Kidney epithelial cell (primary cell): ENCODE results near the gene RLF. TPM values are rescaled to one million over a fixed set of nuclear protein-coding genes. Genes with fewer than 3 reads are reported as not detected.
"Not testable (repeated sequence)": the region's sequence is repeated elsewhere in the genome, so short reads cannot be mapped to it uniquely, and the experiment has no call there.

Experiments used
- DNase-seq: peaks from one replicate; pipeline ENCODE4 v3.0.0-alpha.2; 2010; ENCODE audit warnings: low read depth
- H3K27me3 ChIP-seq: 2 replicates; pipeline ENCODE4 v1.6.0; 2011; ENCODE audit warnings: low read length; ENCODE audit not compliant: control insufficient read depth, insufficient read depth
- H3K36me3 ChIP-seq: 2 replicates; pipeline ENCODE4 v1.5.1; 2011; ENCODE audit warnings: low read length; ENCODE audit not compliant: control insufficient read depth, insufficient read depth
- H3K4me3 ChIP-seq: 2 replicates; pipeline ENCODE4 v1.5.1; 2011; ENCODE audit warnings: low read depth, mild to moderate bottlenecking, control low read depth, low read length
- total RNA-seq: library from RNA; depleted of rRNA; stranded (reverse); fragments of >200 nt; gene quantifications from 2 replicates; pipeline ENCODE4 v1.2.3, GENCODE V29; 2015
- TF ChIP-seq, protein P1 (sequence below): IDR thresholded peaks from 2 replicates; pipeline ENCODE4 v1.5.1; 2011; ENCODE audit warnings: mild to moderate bottlenecking, moderate library complexity, low read length, control low read depth, inconsistent platforms; ENCODE audit not compliant: insufficient read depth, poor library complexity, severe bottlenecking

Gene RLF
- total RNA-seq, 1 donor from 2014 or later, result 14.0 TPM

DNA sequence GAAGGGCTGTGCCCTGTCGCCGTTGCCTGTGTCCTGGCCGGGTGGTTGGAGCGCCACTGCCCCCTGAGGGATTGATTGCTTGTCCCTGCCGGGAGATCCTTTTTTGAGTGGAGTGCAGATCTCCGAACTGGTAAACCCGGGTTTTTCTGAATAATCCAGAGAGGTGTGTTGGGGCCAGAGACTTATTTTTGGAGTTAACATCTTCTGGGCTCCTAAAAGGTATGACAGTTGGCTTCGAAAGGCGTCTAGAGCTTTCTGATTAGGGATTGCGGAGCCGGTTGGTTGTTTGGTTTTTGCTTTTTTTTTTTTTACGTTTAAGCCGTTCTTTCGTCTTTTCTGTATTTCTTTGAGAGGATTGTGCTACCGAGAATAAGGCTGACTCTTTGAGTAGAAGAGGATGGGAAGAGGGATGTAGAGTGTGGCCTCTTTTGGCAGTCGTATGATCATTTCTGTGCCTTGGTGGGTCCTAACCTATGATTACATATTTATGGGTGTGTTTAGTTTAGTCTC, 756 bp downstream of the RLF start:
- H3K4me3 ChIP-seq, result peak overlapping the region; percentile 77
- DNase-seq, result no peak
- H3K36me3 ChIP-seq, result no peaks in the 10 kb centered on the region
- TF ChIP-seq, protein P1, sequence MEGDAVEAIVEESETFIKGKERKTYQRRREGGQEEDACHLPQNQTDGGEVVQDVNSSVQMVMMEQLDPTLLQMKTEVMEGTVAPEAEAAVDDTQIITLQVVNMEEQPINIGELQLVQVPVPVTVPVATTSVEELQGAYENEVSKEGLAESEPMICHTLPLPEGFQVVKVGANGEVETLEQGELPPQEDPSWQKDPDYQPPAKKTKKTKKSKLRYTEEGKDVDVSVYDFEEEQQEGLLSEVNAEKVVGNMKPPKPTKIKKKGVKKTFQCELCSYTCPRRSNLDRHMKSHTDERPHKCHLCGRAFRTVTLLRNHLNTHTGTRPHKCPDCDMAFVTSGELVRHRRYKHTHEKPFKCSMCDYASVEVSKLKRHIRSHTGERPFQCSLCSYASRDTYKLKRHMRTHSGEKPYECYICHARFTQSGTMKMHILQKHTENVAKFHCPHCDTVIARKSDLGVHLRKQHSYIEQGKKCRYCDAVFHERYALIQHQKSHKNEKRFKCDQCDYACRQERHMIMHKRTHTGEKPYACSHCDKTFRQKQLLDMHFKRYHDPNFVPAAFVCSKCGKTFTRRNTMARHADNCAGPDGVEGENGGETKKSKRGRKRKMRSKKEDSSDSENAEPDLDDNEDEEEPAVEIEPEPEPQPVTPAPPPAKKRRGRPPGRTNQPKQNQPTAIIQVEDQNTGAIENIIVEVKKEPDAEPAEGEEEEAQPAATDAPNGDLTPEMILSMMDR, result peak; percentile 6
- no peaks in the 10 kb centered on the region for H3K27me3 ChIP-seq

DNA sequence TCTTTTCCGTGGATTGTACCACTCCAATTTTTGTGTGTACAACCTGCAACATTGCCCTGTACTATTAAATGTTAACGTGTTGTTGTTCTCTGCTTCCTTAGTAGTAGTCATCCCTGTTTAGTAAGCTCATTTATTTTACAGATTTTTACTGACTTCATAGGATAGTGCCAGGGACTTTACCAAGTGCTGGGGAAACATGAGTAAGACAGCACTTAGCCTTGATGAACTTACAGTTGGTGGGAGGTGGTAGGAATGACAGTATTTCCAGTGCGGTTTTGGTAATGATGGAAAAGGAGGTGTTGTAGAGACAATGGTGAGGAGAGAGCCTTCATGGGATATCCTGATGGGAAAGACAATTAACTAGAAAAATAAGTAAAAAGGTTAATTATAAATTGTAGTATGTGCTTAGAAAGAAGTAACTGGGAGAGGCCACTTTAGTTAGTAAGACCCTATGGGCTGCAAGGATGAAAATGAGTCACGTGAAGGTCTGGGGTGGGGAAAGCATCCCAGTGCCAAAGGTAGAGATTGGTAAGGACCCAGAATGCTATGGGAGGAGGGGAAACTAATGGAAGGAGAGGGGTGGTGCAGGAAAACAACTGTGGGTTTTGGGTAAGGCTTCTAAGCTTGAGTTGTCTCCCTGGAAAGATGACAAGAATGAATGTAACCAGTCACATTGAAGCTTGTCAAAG, 1.7 kb downstream of the RLF start:
- DNase-seq, result no peak
- TF ChIP-seq, protein P1, result no peak

DNA sequence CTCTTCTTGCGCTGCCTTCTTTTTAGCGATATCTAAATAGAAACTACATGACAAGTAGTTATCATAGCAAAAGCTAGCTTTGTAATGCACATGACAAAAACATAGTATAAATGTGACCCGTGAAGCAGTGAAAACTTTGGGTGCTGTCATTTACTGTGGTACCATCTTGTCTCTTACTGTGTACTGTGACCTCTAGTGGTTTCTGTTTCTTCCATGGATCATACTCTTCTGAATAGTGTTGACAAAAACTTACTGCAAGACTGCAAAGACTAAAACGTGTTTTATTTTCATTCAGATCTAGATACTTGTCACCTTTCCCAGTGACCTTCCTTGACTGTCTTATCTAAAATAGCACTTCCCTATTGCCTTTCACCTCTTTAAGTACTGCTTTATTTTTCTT, 6.1 kb downstream of the RLF start:
- no peak overlapping the region for H3K4me3 ChIP-seq
- TF ChIP-seq, protein P1, result no peak
- H3K27me3 ChIP-seq, result no peaks in the 10 kb centered on the region
- no peaks in the 10 kb centered on the region for H3K36me3 ChIP-seq
- no peak for DNase-seq

More for the DNA sequence above, 1.7 kb downstream of the RLF start:
- no peaks in the 10 kb centered on the region for H3K36me3 ChIP-seq
- H3K27me3 ChIP-seq, result no peaks in the 10 kb centered on the region
- peak overlapping the region; percentile 77 for H3K4me3 ChIP-seq

DNA sequence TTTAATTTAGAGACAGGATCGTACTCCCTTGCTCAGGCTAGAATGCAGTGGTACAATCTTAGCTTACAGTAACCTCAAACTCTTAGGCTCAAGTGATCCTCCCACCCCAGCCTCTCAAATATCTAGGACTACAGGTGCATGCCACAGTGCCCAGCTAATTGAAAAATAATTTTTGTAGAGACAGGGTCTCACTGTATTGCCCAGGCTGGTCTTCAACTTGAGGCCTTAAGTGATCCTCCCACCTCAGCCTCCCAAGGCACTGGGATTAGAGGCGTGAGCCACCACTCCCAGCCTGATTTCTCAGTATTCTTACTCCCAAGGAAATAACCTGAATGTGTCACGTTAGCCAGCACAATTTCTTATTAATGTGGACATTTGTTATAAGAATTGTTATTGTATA, 9.8 kb downstream of the RLF start:
- TF ChIP-seq, protein P1, result no peak
- no peak for DNase-seq
- Histone ChIP-seq H3K4me3 (no peak overlapping the region), H3K27me3 (no peaks in the 10 kb centered on the region), H3K36me3 (no peaks in the 10 kb centered on the region)

DNA sequence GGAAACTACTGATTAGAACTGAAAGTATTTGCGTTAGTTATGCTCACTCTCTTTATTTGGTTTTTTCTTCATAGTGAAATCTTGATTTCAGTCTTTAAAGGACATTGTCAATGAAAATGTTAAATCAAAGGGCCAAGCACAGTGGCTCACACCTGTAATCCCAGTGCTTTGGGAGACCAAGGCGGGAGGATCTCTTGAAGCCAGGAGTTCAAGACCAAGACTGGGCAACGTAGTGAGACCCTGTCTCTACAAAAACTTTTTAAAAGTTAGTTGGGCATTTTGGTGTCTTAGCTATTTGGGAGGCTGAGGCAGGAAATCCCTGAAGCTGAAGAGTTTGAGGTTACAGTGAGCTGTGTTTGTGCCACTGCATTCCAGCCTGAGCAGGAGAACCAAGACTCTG, 13.6 kb downstream of the RLF start:
- H3K4me3 ChIP-seq, result no peak overlapping the region
- no peaks in the 10 kb centered on the region for H3K27me3 ChIP-seq
- no peak for DNase-seq
- TF ChIP-seq, protein P1, result no peak
- H3K36me3 ChIP-seq, result no peaks in the 10 kb centered on the region

DNA sequence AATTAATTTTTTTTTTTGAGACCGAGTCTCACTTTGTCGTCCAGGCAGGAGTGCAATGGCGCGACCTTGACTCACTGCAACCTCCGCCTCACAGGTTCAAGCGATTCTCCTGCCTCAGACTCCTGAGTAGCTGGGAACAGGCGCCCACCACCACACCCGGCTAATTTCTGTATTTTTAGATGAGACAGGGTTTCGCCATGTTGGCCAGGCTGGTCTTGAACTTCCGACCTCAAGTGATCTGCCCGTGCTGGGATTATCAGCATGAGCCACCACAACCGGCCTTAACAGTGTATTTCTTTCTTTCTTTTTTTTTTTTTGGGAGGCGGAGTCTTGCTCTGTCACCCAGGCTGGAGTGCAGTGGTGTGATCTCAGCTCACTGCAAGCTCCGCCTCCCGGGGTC, 15.8 kb downstream of the RLF start:
- H3K27me3 ChIP-seq, H3K4me3 ChIP-seq, H3K36me3 ChIP-seq, DNase-seq: not testable (repeated sequence)
